Right atrium auricular region (tissue), 2 donors: Measurements from ENCODE around the gene HMMR. TPM values are rescaled to one million over a fixed set of nuclear protein-coding genes. Genes with fewer than 3 reads are reported as not detected.

Experiments used
- DNase-seq: peaks from one replicate; pipeline ENCODE4 v3.0.0-alpha.2; 2019; ENCODE audit warnings: low spot score
- H3K27ac ChIP-seq, 2 donors: fragments of 200-600 bp; sonication (generic); 1 replicate in 1 of 2; 2 replicates in 1 of 2; pipeline ENCODE4 v1.5.1; 2016 to 2019
- H3K27me3 ChIP-seq, 2 donors: fragments of 200-600 bp; sonication (generic); one replicate each; pipeline versions ENCODE4 v1.5.1 to v1.6.0; 2017 to 2019
- H3K36me3 ChIP-seq: fragments of 200-600 bp; sonication (generic); one replicate; pipeline ENCODE4 v1.5.1; 2016
- H3K4me1 ChIP-seq, 2 donors: fragments of 200-600 bp; sonication (generic); one replicate each; pipeline versions ENCODE4 v1.5.1 to v1.6.0; 2017 to 2019
- H3K4me3 ChIP-seq, 2 donors: fragments of 200-600 bp; sonication (generic); 1 replicate in 1 of 2; 2 replicates in 1 of 2; pipeline ENCODE4 v1.5.1; 2017 to 2019; ENCODE audit warnings: mild to moderate bottlenecking in 1 of 2, moderate library complexity in 1 of 2
- H3K9me3 ChIP-seq, 2 donors: fragments of 200-600 bp; sonication (generic); one replicate each; pipeline ENCODE4 v1.5.1; 2019
- total RNA-seq, 2 donors: library from RNA; depleted of rRNA; stranded (reverse); fragments of >200 nt; gene quantifications; one replicate each; pipeline ENCODE4 v1.1.0, GENCODE V29; 2016
- TF ChIP-seq, protein P1 (sequence below), 2 donors: fragments of 200-600 bp; sonication (generic); IDR thresholded peaks; one replicate each; pipeline ENCODE4 v1.5.1; 2019; ENCODE audit warnings: antibody characterized with exemption in 2 of 2

The HMMR gene
- total RNA-seq, 2 donors from 2014 or later: 0.43 to 2.0 TPM

DNA sequence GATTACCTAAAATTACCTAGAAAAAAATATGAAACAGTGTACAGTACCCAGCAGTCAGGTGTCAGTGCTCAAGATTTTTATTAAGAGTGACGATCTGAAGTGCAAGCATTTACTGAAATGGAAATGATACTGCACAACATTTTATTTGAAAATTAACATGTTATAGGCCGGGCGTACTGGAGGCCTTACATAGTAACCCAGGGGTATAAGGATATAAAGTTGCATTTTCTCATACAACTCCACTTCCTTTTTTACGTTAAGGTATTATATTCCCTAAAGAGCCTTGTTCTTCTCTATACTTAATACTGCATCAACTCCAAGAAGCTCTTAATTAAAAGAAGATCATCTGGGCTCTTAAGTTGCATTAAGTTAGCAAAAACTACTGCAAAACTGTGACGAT, 48.3 kb downstream of the HMMR start:
- peaks cover 0 to 56% of the 10 kb centered on the region in 2 donors for H3K4me1 ChIP-seq
- no peaks in the 10 kb centered on the region for H3K27me3 ChIP-seq
- TF ChIP-seq, protein P1, sequence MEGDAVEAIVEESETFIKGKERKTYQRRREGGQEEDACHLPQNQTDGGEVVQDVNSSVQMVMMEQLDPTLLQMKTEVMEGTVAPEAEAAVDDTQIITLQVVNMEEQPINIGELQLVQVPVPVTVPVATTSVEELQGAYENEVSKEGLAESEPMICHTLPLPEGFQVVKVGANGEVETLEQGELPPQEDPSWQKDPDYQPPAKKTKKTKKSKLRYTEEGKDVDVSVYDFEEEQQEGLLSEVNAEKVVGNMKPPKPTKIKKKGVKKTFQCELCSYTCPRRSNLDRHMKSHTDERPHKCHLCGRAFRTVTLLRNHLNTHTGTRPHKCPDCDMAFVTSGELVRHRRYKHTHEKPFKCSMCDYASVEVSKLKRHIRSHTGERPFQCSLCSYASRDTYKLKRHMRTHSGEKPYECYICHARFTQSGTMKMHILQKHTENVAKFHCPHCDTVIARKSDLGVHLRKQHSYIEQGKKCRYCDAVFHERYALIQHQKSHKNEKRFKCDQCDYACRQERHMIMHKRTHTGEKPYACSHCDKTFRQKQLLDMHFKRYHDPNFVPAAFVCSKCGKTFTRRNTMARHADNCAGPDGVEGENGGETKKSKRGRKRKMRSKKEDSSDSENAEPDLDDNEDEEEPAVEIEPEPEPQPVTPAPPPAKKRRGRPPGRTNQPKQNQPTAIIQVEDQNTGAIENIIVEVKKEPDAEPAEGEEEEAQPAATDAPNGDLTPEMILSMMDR (IDR thresholded peaks at IDR 0.05): no peak
- peak overlapping the region; percentile 13 to 34 for H3K4me3 ChIP-seq
- peak overlapping the region; percentile 93 to 99 for H3K27ac ChIP-seq
- peaks cover 17% of the 10 kb centered on the region for H3K36me3 ChIP-seq
- no peaks in the 10 kb centered on the region for H3K9me3 ChIP-seq
- DNase-seq: no peak

DNA sequence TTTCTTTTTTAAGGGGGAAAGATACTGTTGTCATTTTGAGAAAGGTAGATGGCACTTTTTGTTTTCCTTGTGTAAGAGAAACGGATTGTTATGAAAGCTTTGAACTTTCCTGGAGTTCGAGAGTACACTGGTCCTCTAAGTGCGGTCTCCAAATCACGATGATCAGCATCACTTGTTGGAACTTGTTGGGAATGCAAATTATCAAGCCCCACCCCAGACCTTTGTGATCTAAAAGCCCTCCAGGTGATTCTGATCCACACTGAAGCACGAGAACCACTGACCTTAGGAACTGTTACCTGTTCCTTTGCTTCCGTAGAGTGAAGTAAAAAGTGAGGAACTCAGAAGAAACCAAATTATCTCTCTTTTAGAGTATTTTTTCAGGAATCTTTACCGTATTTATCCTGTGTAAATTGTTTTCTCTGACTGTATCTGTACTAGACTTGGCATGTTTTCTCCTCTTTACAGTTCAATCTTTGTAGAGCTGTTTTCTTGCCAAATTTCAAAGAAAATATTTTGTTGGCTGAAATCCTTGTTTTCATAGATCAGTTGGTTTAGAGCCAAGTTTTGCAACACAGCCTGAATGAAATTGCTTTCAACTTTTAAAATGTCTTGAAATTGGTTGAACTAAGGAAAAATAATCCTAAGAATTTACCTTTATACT, 49.0 kb downstream of the HMMR start:
- Histone ChIP-seq H3K27ac (peak overlapping the region; percentile 93 to 99), H3K4me1 (peaks cover 0 to 52% of the 10 kb centered on the region in 2 donors)

DNA sequence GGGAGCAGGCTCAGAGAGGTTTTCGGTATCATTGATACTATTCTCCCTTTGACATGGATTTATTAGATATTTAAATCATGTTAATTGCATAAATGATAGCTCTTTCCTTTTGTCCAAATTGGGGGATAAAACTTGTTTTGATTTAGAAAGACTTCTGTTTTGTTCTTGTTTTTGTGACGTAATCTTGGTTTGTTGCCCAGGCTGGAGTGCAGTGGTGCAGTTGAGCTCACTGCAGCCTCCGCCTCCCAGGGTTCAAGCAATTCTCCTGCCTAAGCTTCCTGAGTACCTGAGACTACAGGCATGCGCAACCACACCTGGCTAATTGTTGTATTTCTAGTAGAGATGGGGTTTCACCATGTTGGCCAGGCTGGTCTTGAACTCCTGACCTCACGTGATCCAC, 52.1 kb downstream of the HMMR start:
- TF ChIP-seq, protein P1 (IDR thresholded peaks at IDR 0.05): no peak
- Histone ChIP-seq H3K4me3 (no peak overlapping the region), H3K27ac (peak overlapping the region; percentile 23 to 27), H3K9me3 (no peaks in the 10 kb centered on the region), H3K4me1 (peaks cover 0 to 40% of the 10 kb centered on the region in 2 donors), H3K36me3 (peaks cover 54% of the 10 kb centered on the region), H3K27me3 (no peaks in the 10 kb centered on the region)
- no peak for DNase-seq

More for the DNA sequence above, 49.0 kb downstream of the HMMR start:
- peak overlapping the region; percentile 13 to 34 for H3K4me3 ChIP-seq
- TF ChIP-seq, protein P1 (IDR thresholded peaks at IDR 0.05): no peak
- H3K27me3 ChIP-seq: no peaks in the 10 kb centered on the region
- H3K36me3 ChIP-seq: peaks cover 24% of the 10 kb centered on the region
- H3K9me3 ChIP-seq: no peaks in the 10 kb centered on the region
- DNase-seq: no peak

DNA sequence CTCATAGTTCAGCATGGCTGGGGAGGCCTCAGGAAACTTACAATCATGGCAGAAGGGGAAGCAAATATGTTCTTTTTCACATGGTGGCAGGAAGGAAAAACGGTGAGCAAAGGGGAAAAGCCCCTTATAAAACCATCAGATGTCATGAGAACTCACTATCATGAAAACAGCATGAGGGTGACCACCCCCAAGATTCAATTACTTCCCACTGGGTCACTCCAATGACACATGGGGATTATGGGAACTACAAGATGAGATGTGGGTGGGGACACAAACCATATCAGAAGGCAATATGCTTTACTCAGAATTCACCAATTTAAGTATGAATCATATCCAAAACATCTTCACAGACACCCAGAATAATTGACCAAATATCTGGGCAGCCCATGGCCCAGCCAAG, 64.7 kb downstream of the HMMR start:
- H3K9me3 ChIP-seq: no peaks in the 10 kb centered on the region
- H3K36me3 ChIP-seq: no peaks in the 10 kb centered on the region
- no peak for DNase-seq
- H3K4me1 ChIP-seq: no peaks in the 10 kb centered on the region
- TF ChIP-seq, protein P1 (IDR thresholded peaks at IDR 0.05): no peak
- no peak overlapping the region for H3K27ac ChIP-seq
- H3K27me3 ChIP-seq: no peaks in the 10 kb centered on the region
- no peak overlapping the region for H3K4me3 ChIP-seq

DNA sequence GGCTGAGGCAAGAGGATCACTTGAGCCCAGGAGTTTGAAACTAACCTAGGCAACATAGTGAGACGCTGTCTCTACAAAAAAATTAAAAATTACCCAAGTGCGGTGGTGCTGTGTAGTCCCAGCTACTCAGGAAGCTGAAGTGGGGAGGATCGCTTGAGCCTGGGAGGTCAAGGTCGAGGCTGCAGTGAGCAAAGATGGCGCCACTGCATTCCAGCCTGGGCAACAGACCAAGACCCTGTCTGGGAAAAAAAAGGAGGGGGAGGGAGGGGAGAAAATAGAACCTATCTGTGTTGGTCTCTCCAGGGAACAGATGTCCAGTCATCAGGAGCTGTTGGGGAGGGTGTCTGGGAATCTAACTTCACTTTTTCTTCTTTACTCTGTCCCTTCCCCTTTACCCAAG, 69.3 kb downstream of the HMMR start:
- H3K27me3 ChIP-seq: no peaks in the 10 kb centered on the region
- peak overlapping the region; percentile 50 to 70 for H3K27ac ChIP-seq
- no peak for DNase-seq
- H3K9me3 ChIP-seq: no peaks in the 10 kb centered on the region
- no peaks in the 10 kb centered on the region for H3K36me3 ChIP-seq
- H3K4me3 ChIP-seq: no peak overlapping the region
- peaks cover 0 to 16% of the 10 kb centered on the region in 2 donors for H3K4me1 ChIP-seq
- TF ChIP-seq, protein P1 (IDR thresholded peaks at IDR 0.05): no peak

DNA sequence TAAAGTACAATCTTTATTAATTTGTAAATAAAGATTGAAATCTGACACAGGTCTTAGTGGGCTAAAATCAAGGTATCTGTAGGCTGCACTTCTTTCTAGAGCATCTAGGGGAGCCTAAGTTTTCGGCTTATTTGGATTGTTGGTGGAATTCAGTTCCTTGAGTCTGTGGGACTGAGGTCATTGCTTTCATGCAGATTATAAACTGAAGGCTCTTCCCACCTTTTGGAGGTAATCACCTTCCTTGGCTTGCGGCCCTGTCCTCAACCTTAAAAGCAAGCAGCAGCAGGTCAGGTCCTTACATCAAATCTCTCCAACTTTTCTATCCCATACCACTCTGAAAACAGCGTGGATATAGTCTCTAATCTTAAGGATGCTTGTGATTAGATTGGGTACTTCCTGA, 70.8 kb downstream of the HMMR start:
- H3K36me3 ChIP-seq: no peaks in the 10 kb centered on the region
- TF ChIP-seq, protein P1 (IDR thresholded peaks at IDR 0.05): no peak
- DNase-seq: no peak
- H3K4me1 ChIP-seq: peaks cover 0 to 24% of the 10 kb centered on the region in 2 donors
- no peaks in the 10 kb centered on the region for H3K9me3 ChIP-seq
- no peak overlapping the region for H3K4me3 ChIP-seq
- no peak overlapping the region for H3K27ac ChIP-seq
- H3K27me3 ChIP-seq: no peaks in the 10 kb centered on the region
